SK-N-SH (cell line): ENCODE data around the gene SLC2A8.

Experiments used
- SIN3A ChIP-seq: IDR thresholded peaks from 2 replicates; pipeline ENCODE4 v1.6.1; 2012; ENCODE audit warnings: low read depth, mild to moderate bottlenecking, low read length, moderate library complexity, borderline replicate concordance
- SMC3 ChIP-seq: IDR thresholded peaks from 2 replicates; pipeline ENCODE4 v1.6.1; 2012; ENCODE audit warnings: low read depth, low read length, improper control_type of control experiment
- TF ChIP-seq, protein P1 (sequence below): fragments of 200-600 bp; sonication (generic); IDR thresholded peaks from 2 replicates; pipeline ENCODE4 v1.6.1; 2017; ENCODE audit warnings: antibody characterized with exemption, mild to moderate bottlenecking, moderate library complexity

DNA sequence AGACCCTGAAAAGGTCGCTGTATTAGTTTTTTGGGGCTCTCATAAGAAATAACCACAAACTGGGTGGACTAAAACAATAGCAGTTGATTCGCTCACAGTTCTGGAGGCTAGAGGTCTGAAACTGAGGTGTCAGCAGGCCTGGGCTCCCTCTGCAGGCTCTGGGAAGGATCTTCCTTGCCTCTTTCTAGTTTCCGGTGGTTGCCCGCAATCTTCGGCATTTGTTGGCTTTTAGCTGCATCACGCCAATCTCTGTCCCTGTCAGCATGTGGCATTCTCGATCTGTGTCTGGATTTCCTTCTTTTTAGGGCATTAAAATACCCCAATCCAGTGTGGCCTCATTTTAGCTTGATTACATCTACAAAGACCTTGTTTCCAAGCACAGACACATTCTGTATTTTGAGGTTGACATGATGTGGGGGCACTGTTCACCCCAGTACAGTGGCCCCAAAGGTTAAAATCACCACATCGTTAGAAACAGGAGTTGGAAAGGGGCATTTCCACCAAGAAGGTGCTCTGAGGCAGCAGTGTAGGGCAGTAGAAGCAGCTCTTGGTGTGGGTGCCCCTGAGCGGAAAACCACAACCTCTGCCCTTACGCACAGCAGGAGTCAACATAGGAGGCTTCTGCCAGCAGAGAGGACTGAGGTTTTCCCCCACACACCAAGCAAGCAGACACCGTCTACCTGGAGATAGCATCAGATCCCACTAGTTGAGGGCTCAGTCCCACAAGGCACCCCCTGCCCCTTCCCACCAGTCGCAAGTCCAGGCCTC is 40.7 kb downstream of the SLC2A8 start:
- TF ChIP-seq SIN3A: no peak
- no peak for TF ChIP-seq SMC3
- TF ChIP-seq, protein P1, sequence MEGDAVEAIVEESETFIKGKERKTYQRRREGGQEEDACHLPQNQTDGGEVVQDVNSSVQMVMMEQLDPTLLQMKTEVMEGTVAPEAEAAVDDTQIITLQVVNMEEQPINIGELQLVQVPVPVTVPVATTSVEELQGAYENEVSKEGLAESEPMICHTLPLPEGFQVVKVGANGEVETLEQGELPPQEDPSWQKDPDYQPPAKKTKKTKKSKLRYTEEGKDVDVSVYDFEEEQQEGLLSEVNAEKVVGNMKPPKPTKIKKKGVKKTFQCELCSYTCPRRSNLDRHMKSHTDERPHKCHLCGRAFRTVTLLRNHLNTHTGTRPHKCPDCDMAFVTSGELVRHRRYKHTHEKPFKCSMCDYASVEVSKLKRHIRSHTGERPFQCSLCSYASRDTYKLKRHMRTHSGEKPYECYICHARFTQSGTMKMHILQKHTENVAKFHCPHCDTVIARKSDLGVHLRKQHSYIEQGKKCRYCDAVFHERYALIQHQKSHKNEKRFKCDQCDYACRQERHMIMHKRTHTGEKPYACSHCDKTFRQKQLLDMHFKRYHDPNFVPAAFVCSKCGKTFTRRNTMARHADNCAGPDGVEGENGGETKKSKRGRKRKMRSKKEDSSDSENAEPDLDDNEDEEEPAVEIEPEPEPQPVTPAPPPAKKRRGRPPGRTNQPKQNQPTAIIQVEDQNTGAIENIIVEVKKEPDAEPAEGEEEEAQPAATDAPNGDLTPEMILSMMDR: no peak
